Hepatocyte (in vitro differentiated cells): ENCODE results near the gene SLCO2A1. TPM values are rescaled to one million over a fixed set of nuclear protein-coding genes. Genes with fewer than 3 reads are reported as not detected.

ENCODE experiments used
- DNase-seq: peaks from one replicate; pipeline ENCODE4 v3.0.0-alpha.2; 2016; ENCODE audit warnings: low spot score
- H2AFZ ChIP-seq: fragments of 200-600 bp; sonication (generic); 2 replicates; pipeline ENCODE4 v1.6.0; 2016; ENCODE audit warnings: antibody characterized with exemption, mild to moderate bottlenecking
- H3K27ac ChIP-seq: fragments of 200-600 bp; sonication (generic); 2 replicates; pipeline ENCODE4 v1.5.1; 2016; ENCODE audit warnings: mild to moderate bottlenecking
- H3K27me3 ChIP-seq: fragments of 200-600 bp; sonication (generic); 2 replicates; pipeline ENCODE4 v1.6.1; 2016
- H3K36me3 ChIP-seq: fragments of 200-600 bp; sonication (generic); replicated peaks from 2 replicates; pipeline ENCODE4 v1.5.1; 2016; ENCODE audit warnings: low read depth; ENCODE audit not compliant: insufficient read depth
- H3K4me1 ChIP-seq: fragments of 200-600 bp; sonication (generic); 2 replicates; pipeline ENCODE4 v1.5.1; 2016; ENCODE audit warnings: mild to moderate bottlenecking, moderate library complexity; ENCODE audit not compliant: insufficient read depth
- H3K4me2 ChIP-seq: fragments of 200-600 bp; sonication (generic); 2 replicates; pipeline ENCODE4 v1.6.0; 2016
- H3K4me3 ChIP-seq: fragments of 200-600 bp; sonication (generic); 2 replicates; pipeline ENCODE4 v1.5.1; 2016; ENCODE audit warnings: mild to moderate bottlenecking
- H3K79me2 ChIP-seq: fragments of 200-600 bp; sonication (generic); 2 replicates; pipeline ENCODE4 v1.6.0; 2017; ENCODE audit warnings: mild to moderate bottlenecking
- H3K9me2 ChIP-seq: fragments of 200-600 bp; sonication (generic); replicated peaks from 2 replicates; pipeline ENCODE4 v1.6.0; 2017; ENCODE audit warnings: mild to moderate bottlenecking; ENCODE audit not compliant: insufficient read depth
- H3K9me3 ChIP-seq: fragments of 200-600 bp; sonication (generic); 2 replicates; pipeline ENCODE4 v1.5.1; 2016; ENCODE audit warnings: low read depth, mild to moderate bottlenecking
- H4K20me1 ChIP-seq: fragments of 200-600 bp; sonication (generic); 2 replicates; pipeline ENCODE4 v1.6.0; 2016; ENCODE audit warnings: mild to moderate bottlenecking; ENCODE audit not compliant: insufficient read depth, poor library complexity, severe bottlenecking
- EZH2 ChIP-seq: fragments of 200-600 bp; sonication (generic); IDR thresholded peaks from 2 replicates; pipeline ENCODE4 v1.6.1; 2016; ENCODE audit warnings: antibody characterized with exemption, mild to moderate bottlenecking, borderline replicate concordance
- EZH2phosphoT487 ChIP-seq: fragments of 200-600 bp; sonication (generic); IDR thresholded peaks from one replicate; pipeline ENCODE4 v1.6.1; 2018; ENCODE audit warnings: antibody characterized with exemption, mild to moderate bottlenecking, low read depth, moderate library complexity; ENCODE audit not compliant: unreplicated experiment, severe bottlenecking
- WGBS: methylation state at CpG from one replicate; pipeline ENCODE4 v1.1.6; 2016; ENCODE audit warnings: low lambda C conversion rate; ENCODE audit errors: missing lambda C conversion rate; 5-methylcytosine and 5-hydroxymethylcytosine counted together
- polyA plus RNA-seq: library from polyadenylated mRNA; unstranded; fragments of >200 nt; fragmentation: Nextera tagmentation; extraction: Ambion mirVana; gene quantifications from 2 replicates; pipeline ENCODE4 v1.2.1, GENCODE V29; 2016
- total RNA-seq: library from RNA; depleted of rRNA; stranded (reverse); fragments of >200 nt; gene quantifications from 2 replicates; pipeline ENCODE4 v1.2.3, GENCODE V29; 2014
- TF ChIP-seq, protein P1 (sequence below): fragments of 200-600 bp; sonication (generic); IDR thresholded peaks from 2 replicates; pipeline ENCODE4 v1.5.1; 2016; ENCODE audit warnings: antibody characterized with exemption, mild to moderate bottlenecking; ENCODE audit not compliant: poor library complexity

The SLCO2A1 gene
- total and polyA plus RNA-seq, 2 experiments from 2014 or later: 2.3 to 8.4 TPM

DNA sequence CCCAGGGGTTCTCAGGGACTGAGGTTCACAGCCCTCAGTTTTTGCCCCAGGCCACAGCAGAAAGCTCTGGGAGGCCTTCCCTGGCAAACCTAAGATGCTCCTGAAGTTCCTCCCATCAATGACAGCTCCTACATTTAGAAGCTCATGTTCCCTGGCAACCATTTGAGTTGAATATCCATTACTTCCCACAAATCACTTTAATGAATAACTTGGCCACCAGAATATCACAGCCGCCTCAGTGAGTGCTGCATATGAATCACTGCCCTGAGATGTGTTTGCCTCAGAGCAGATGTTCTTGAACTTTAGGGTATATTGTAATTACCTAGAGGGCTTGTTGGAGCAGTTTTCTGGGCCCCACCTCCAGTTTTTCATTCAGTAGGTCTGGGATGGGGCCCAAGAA lies 27.4 kb downstream of the SLCO2A1 start:
- Histone ChIP-seq H4K20me1 (no peaks in the 10 kb centered on the region), H2AFZ (no peak overlapping the region), H3K9me3 (no peaks in the 10 kb centered on the region), H3K4me2 (no peak overlapping the region), H3K4me3 (no peak overlapping the region), H3K27me3 (no peaks in the 10 kb centered on the region), H3K27ac (no peak overlapping the region), H3K9me2 (no peaks in the 10 kb centered on the region), H3K79me2 (no peaks in the 10 kb centered on the region), H3K36me3 (no peaks in the 10 kb centered on the region), H3K4me1 (no peaks in the 10 kb centered on the region)
- 90% methylated on average over 1 of the region's 1 CpG for WGBS
- DNase-seq: no peak
- TF ChIP-seq, protein P1, sequence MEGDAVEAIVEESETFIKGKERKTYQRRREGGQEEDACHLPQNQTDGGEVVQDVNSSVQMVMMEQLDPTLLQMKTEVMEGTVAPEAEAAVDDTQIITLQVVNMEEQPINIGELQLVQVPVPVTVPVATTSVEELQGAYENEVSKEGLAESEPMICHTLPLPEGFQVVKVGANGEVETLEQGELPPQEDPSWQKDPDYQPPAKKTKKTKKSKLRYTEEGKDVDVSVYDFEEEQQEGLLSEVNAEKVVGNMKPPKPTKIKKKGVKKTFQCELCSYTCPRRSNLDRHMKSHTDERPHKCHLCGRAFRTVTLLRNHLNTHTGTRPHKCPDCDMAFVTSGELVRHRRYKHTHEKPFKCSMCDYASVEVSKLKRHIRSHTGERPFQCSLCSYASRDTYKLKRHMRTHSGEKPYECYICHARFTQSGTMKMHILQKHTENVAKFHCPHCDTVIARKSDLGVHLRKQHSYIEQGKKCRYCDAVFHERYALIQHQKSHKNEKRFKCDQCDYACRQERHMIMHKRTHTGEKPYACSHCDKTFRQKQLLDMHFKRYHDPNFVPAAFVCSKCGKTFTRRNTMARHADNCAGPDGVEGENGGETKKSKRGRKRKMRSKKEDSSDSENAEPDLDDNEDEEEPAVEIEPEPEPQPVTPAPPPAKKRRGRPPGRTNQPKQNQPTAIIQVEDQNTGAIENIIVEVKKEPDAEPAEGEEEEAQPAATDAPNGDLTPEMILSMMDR: no peak
- TF ChIP-seq EZH2phosphoT487 (no peak), EZH2 (no peak)

DNA sequence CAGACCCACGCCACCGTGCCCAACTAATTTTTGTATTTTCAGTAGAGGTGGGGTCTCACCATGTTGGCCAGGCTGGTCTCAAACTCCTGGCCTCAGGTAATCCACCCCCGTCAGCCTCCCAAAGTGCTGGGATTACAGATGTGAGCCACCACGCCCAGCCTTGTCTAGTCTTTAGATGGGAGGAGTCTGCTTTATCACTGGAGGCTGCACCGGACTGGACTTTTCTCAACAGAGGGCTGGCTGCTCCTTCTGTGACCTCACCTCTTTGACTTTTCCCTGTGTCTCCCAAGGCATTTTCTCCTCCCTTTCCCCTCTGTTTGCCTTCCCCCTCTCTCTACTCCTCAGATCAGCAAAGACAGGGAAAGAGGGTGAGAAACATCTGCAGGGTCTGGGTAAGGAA lies 28.5 kb downstream of the SLCO2A1 start:
- Histone ChIP-seq H3K4me1 (no peaks in the 10 kb centered on the region), H3K9me2 (no peaks in the 10 kb centered on the region), H3K4me2 (no peak overlapping the region), H3K27me3 (no peaks in the 10 kb centered on the region), H3K36me3 (no peaks in the 10 kb centered on the region), H4K20me1 (no peaks in the 10 kb centered on the region), H2AFZ (no peak overlapping the region), H3K9me3 (no peaks in the 10 kb centered on the region), H3K4me3 (no peak overlapping the region), H3K79me2 (no peaks in the 10 kb centered on the region), H3K27ac (no peak overlapping the region)
- DNase-seq: no peak
- WGBS: 73% methylated on average over 5 of the region's 5 CpGs
- TF ChIP-seq EZH2 (no peak), EZH2phosphoT487 (no peak)
- TF ChIP-seq, protein P1: no peak

DNA sequence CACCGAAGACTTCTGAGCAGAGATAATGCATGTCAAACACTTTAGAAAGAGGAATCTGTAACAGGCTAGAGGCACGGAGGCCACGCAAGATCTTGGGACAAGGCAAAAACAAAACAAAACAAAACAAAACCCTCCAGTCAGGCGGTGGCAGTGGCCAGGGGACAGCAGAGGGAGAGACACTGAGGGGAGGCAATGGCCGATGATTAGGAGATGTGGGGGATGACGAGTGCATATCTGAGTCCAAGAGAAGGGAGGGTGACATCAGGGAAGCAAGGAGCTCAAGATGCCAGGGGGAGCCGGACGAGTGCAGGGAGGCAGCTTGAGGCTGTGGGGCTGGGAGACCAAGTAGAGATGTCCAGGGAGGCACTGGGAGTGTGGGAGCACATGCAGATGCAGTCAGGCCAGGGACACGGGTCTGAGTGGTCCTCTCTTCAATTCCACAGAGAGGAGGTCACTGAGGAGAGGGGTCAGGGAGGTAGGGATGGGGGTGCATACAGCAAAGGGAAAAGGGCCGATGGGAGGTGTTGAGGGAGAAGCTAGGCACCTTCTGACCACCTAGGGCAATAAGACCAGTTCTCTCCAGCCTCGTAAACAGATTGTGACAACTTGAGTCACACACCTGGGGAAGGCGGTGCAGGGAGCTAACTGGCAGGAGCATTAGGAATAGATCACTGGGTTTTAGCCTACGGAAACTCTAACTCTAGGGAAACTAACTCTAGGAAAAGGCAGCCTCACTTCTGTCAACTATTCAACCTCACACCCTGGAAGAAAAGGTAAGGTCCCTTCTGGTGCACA lies 29.6 kb downstream of the SLCO2A1 start:
- no peaks in the 10 kb centered on the region for H3K79me2 ChIP-seq
- no peaks in the 10 kb centered on the region for H3K4me1 ChIP-seq
- no peaks in the 10 kb centered on the region for H3K27me3 ChIP-seq
- no peaks in the 10 kb centered on the region for H4K20me1 ChIP-seq
- H3K4me3 ChIP-seq: no peak overlapping the region
- TF ChIP-seq, protein P1: no peak
- no peak overlapping the region for H3K4me2 ChIP-seq
- H3K36me3 ChIP-seq: no peaks in the 10 kb centered on the region
- 78% methylated on average over 13 of the region's 13 CpGs for WGBS
- no peak for DNase-seq
- H3K27ac ChIP-seq: no peak overlapping the region
- H2AFZ ChIP-seq: no peak overlapping the region
- H3K9me2 ChIP-seq: no peaks in the 10 kb centered on the region
- no peaks in the 10 kb centered on the region for H3K9me3 ChIP-seq
